ENCODE data around the gene ARL14EPL.

The ARL14EPL gene

GRCh38 chr5:116032094-116032517, at the start of gene ARL14EPL:
ARL14EPL (plus strand) TSS chr5:116032472; CDS start chr5:116051466, 18,994 bp downstream.
- no peak within 1 kb of the TSS for H3K27ac ChIP-seq (ENCODE audit: low read length)
- H3K4me1 ChIP-seq (ENCODE audit: insufficient read depth, low read length), result 0 out of 2 replicates have a peak, but pooled peaks cover 4% of the 10 kb centered on the region
- H3K9ac ChIP-seq (ENCODE audit: low read depth, low read length), result no peak within 1 kb of the TSS
- no peaks in the 10 kb centered on the region for H3K27me3 ChIP-seq (ENCODE audit: insufficient read depth, low read length)
- no peaks in the 10 kb centered on the region for H3K9me3 ChIP-seq (ENCODE audit: insufficient read depth, low read depth, low read length)
- H3K4me3 ChIP-seq (ENCODE audit: low read length), result no peak within 1 kb of the TSS
- H3K36me3 ChIP-seq (ENCODE audit: insufficient read depth, low read depth, low read length), result no peaks in the 10 kb centered on the region

- Histone ChIP-seq H3K27ac (ENCODE audit: low read length) (no peak overlapping the region), H3K36me3 (ENCODE audit: insufficient read depth, low read depth, low read length) (no peaks in the 10 kb centered on the region), H3K27me3 (ENCODE audit: insufficient read depth, low read length) (no peaks in the 10 kb centered on the region), H3K9me3 (ENCODE audit: insufficient read depth, low read depth, low read length) (no peaks in the 10 kb centered on the region), H3K4me1 (ENCODE audit: insufficient read depth, low read length) (no peaks in the 10 kb centered on the region), H3K9ac (ENCODE audit: low read depth, low read length) (no peak overlapping the region), H3K4me3 (ENCODE audit: low read length) (no peak overlapping the region)
These were observed 48.8 kb upstream of the ARL14EPL start for GRCh38 chr5:115983519-115983918.

- Histone ChIP-seq H3K9ac (ENCODE audit: low read depth, low read length) (no peak overlapping the region), H3K27ac (ENCODE audit: low read length) (no peak overlapping the region), H3K9me3 (ENCODE audit: insufficient read depth, low read depth, low read length) (no peaks in the 10 kb centered on the region), H3K4me3 (ENCODE audit: low read length) (no peak overlapping the region), H3K27me3 (ENCODE audit: insufficient read depth, low read length) (no peaks in the 10 kb centered on the region), H3K4me1 (ENCODE audit: insufficient read depth, low read length) (no peaks in the 10 kb centered on the region), H3K36me3 (ENCODE audit: insufficient read depth, low read depth, low read length) (no peaks in the 10 kb centered on the region)
These were observed 46.2 kb upstream of the ARL14EPL start for GRCh38 chr5:115985802-115986757.

- Histone ChIP-seq H3K36me3 (ENCODE audit: insufficient read depth, low read depth, low read length) (no peaks in the 10 kb centered on the region), H3K4me1 (ENCODE audit: insufficient read depth, low read length) (no peaks in the 10 kb centered on the region), H3K27ac (ENCODE audit: low read length) (no peak overlapping the region), H3K9me3 (ENCODE audit: insufficient read depth, low read depth, low read length) (no peaks in the 10 kb centered on the region), H3K27me3 (ENCODE audit: insufficient read depth, low read length) (no peaks in the 10 kb centered on the region), H3K9ac (ENCODE audit: low read depth, low read length) (no peak overlapping the region), H3K4me3 (ENCODE audit: low read length) (no peak overlapping the region)
These were observed 44.3 kb upstream of the ARL14EPL start for GRCh38 chr5:115988002-115988401.

- H3K4me3 ChIP-seq (ENCODE audit: low read length), result no peak overlapping the region
- H3K36me3 ChIP-seq (ENCODE audit: insufficient read depth, low read depth, low read length), result no peaks in the 10 kb centered on the region
- H3K9ac ChIP-seq (ENCODE audit: low read depth, low read length), result no peak overlapping the region
- H3K9me3 ChIP-seq (ENCODE audit: insufficient read depth, low read depth, low read length), result no peaks in the 10 kb centered on the region
- no peaks in the 10 kb centered on the region for H3K27me3 ChIP-seq (ENCODE audit: insufficient read depth, low read length)
- H3K4me1 ChIP-seq (ENCODE audit: insufficient read depth, low read length), result no peaks in the 10 kb centered on the region
- no peak overlapping the region for H3K27ac ChIP-seq (ENCODE audit: low read length)
These were observed 39.4 kb upstream of the ARL14EPL start for GRCh38 chr5:115992848-115993350.

GRCh38 chr5:115995351-115995750, 36.9 kb upstream of the ARL14EPL start:
- no peak overlapping the region for H3K9ac ChIP-seq (ENCODE audit: low read depth, low read length)
- H3K36me3 ChIP-seq (ENCODE audit: insufficient read depth, low read depth, low read length), result no peaks in the 10 kb centered on the region
- no peaks in the 10 kb centered on the region for H3K27me3 ChIP-seq (ENCODE audit: insufficient read depth, low read length)
- no peaks in the 10 kb centered on the region for H3K9me3 ChIP-seq (ENCODE audit: insufficient read depth, low read depth, low read length)
- H3K4me3 ChIP-seq (ENCODE audit: low read length), result no peak overlapping the region
- no peaks in the 10 kb centered on the region for H3K4me1 ChIP-seq (ENCODE audit: insufficient read depth, low read length)
- no peak overlapping the region for H3K27ac ChIP-seq (ENCODE audit: low read length)

- Histone ChIP-seq H3K36me3 (ENCODE audit: insufficient read depth, low read depth, low read length) (no peaks in the 10 kb centered on the region), H3K9me3 (ENCODE audit: insufficient read depth, low read depth, low read length) (no peaks in the 10 kb centered on the region), H3K9ac (ENCODE audit: low read depth, low read length) (no peak overlapping the region), H3K27me3 (ENCODE audit: insufficient read depth, low read length) (no peaks in the 10 kb centered on the region), H3K27ac (ENCODE audit: low read length) (no peak overlapping the region), H3K4me3 (ENCODE audit: low read length) (no peak overlapping the region), H3K4me1 (ENCODE audit: insufficient read depth, low read length) (no peaks in the 10 kb centered on the region)
These were observed 30.0 kb upstream of the ARL14EPL start for GRCh38 chr5:116002116-116002906.

- Histone ChIP-seq H3K36me3 (ENCODE audit: insufficient read depth, low read depth, low read length) (no peaks in the 10 kb centered on the region), H3K4me3 (ENCODE audit: low read length) (no peak overlapping the region), H3K9ac (ENCODE audit: low read depth, low read length) (no peak overlapping the region), H3K27me3 (ENCODE audit: insufficient read depth, low read length) (no peaks in the 10 kb centered on the region), H3K4me1 (ENCODE audit: insufficient read depth, low read length) (no peaks in the 10 kb centered on the region), H3K27ac (ENCODE audit: low read length) (no peak overlapping the region), H3K9me3 (ENCODE audit: insufficient read depth, low read depth, low read length) (no peaks in the 10 kb centered on the region)
These were observed 28.0 kb upstream of the ARL14EPL start for GRCh38 chr5:116004248-116004647.

GRCh38 chr5:116009806-116010205, 22.5 kb upstream of the ARL14EPL start:
- Histone ChIP-seq H3K27ac (ENCODE audit: low read length) (no peak overlapping the region), H3K9me3 (ENCODE audit: insufficient read depth, low read depth, low read length) (no peaks in the 10 kb centered on the region), H3K27me3 (ENCODE audit: insufficient read depth, low read length) (no peaks in the 10 kb centered on the region), H3K36me3 (ENCODE audit: insufficient read depth, low read depth, low read length) (no peaks in the 10 kb centered on the region), H3K9ac (ENCODE audit: low read depth, low read length) (no peak overlapping the region), H3K4me3 (ENCODE audit: low read length) (no peak overlapping the region), H3K4me1 (ENCODE audit: insufficient read depth, low read length) (no peaks in the 10 kb centered on the region)

- no peaks in the 10 kb centered on the region for H3K36me3 ChIP-seq (ENCODE audit: insufficient read depth, low read depth, low read length)
- no peaks in the 10 kb centered on the region for H3K27me3 ChIP-seq (ENCODE audit: insufficient read depth, low read length)
- no peak overlapping the region for H3K27ac ChIP-seq (ENCODE audit: low read length)
- no peak overlapping the region for H3K4me3 ChIP-seq (ENCODE audit: low read length)
- H3K9ac ChIP-seq (ENCODE audit: low read depth, low read length), result no peak overlapping the region
- H3K4me1 ChIP-seq (ENCODE audit: insufficient read depth, low read length), result no peaks in the 10 kb centered on the region
- no peaks in the 10 kb centered on the region for H3K9me3 ChIP-seq (ENCODE audit: insufficient read depth, low read depth, low read length)
These were observed 21.2 kb upstream of the ARL14EPL start for GRCh38 chr5:116011046-116011445.

GRCh38 chr5:116013207-116013785, 19.0 kb upstream of the ARL14EPL start:
- Histone ChIP-seq H3K27me3 (ENCODE audit: insufficient read depth, low read length) (no peaks in the 10 kb centered on the region), H3K4me3 (ENCODE audit: low read length) (no peak overlapping the region), H3K4me1 (ENCODE audit: insufficient read depth, low read length) (no peaks in the 10 kb centered on the region), H3K36me3 (ENCODE audit: insufficient read depth, low read depth, low read length) (no peaks in the 10 kb centered on the region), H3K9ac (ENCODE audit: low read depth, low read length) (no peak overlapping the region), H3K27ac (ENCODE audit: low read length) (no peak overlapping the region), H3K9me3 (ENCODE audit: insufficient read depth, low read depth, low read length) (no peaks in the 10 kb centered on the region)
